H1 (cell line): ENCODE data around the gene NXPH2.

Experiments
- BCL11A ChIP-seq, 2 experiments: IDR thresholded peaks; one replicate each; pipeline ENCODE4 v1.6.1; 2011; ENCODE audit warnings: low read depth in 2 of 2, low read length in 2 of 2, mild to moderate bottlenecking in 2 of 2
- CBX8 ChIP-seq: fragments of 300-800, 300-1000 bp; sonication (generic); IDR thresholded peaks from 2 replicates; pipeline ENCODE4 v1.7.1; 2016; ENCODE audit warnings: low read depth, low read length, borderline replicate concordance
- TF ChIP-seq, protein P1 (sequence below), 3 experiments: IDR thresholded peaks; 1 replicate in 2 of 3; 2 replicates in 1 of 3; pipeline versions ENCODE4 v1.5.1 to v1.6.1; 2011; ENCODE audit warnings: low read length in 3 of 3, mild to moderate bottlenecking in 3 of 3, inconsistent platforms in 2 of 3, low read depth in 1 of 3, moderate library complexity in 1 of 3; ENCODE audit not compliant: insufficient read depth in 1 of 3; ENCODE audit errors: control extremely low read depth in 1 of 3

DNA sequence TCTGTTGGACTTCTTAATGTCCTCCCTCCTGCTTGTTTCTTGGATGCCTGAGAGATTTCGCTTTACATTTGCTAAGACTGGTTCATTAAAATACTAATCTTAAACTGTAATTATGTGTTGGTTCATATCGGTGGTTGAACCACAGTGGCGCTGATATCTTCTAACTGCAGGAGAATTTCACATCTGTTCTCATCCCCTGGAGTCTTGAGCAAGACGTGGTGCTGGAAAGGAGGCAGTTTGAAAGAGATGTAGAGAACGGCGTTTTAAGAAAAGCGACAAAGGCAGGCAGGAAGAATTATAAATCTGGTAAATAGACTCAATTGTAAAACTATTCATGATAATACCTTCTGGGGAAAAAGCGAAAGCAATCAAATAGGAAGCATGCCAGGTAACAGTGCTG is 79.5 kb downstream of the NXPH2 start:
- TF ChIP-seq BCL11A (IDR thresholded peaks at IDR 0.05; ENCODE audit: low read depth in 2 of 2, low read length in 2 of 2) (no peak), CBX8 (no peak)
- TF ChIP-seq, protein P1, sequence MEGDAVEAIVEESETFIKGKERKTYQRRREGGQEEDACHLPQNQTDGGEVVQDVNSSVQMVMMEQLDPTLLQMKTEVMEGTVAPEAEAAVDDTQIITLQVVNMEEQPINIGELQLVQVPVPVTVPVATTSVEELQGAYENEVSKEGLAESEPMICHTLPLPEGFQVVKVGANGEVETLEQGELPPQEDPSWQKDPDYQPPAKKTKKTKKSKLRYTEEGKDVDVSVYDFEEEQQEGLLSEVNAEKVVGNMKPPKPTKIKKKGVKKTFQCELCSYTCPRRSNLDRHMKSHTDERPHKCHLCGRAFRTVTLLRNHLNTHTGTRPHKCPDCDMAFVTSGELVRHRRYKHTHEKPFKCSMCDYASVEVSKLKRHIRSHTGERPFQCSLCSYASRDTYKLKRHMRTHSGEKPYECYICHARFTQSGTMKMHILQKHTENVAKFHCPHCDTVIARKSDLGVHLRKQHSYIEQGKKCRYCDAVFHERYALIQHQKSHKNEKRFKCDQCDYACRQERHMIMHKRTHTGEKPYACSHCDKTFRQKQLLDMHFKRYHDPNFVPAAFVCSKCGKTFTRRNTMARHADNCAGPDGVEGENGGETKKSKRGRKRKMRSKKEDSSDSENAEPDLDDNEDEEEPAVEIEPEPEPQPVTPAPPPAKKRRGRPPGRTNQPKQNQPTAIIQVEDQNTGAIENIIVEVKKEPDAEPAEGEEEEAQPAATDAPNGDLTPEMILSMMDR (IDR thresholded peaks at IDR 0.05; ENCODE audit: control extremely low read depth in 1 of 3, insufficient read depth in 1 of 3, low read depth in 1 of 3, low read length in 3 of 3), result no peak
